ENCODE data around the gene HLA-DOA.

Gene HLA-DOA

DNA sequence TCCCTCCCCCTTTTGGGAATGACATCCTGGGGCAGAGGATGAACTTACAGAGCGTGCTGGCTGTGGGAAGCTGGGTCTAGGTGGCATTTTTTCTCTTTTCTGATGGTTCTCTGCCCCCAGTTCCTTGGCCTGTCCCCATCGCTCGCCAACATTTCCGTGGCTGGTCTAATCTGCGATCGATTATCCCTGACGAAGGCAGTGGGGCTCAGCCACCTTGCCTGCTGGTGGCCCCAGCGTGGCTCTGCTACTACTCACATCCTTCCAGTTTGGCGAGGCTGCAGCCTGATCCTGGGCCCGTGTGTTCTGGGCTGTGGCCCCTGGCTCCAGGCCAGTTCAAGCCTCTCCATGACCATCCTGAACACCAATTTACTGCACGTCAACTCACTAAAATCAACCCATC, 6.4 kb upstream of the HLA-DOA start:
- DNase-seq (ENCODE audit: low spot score) = no peak

DNA sequence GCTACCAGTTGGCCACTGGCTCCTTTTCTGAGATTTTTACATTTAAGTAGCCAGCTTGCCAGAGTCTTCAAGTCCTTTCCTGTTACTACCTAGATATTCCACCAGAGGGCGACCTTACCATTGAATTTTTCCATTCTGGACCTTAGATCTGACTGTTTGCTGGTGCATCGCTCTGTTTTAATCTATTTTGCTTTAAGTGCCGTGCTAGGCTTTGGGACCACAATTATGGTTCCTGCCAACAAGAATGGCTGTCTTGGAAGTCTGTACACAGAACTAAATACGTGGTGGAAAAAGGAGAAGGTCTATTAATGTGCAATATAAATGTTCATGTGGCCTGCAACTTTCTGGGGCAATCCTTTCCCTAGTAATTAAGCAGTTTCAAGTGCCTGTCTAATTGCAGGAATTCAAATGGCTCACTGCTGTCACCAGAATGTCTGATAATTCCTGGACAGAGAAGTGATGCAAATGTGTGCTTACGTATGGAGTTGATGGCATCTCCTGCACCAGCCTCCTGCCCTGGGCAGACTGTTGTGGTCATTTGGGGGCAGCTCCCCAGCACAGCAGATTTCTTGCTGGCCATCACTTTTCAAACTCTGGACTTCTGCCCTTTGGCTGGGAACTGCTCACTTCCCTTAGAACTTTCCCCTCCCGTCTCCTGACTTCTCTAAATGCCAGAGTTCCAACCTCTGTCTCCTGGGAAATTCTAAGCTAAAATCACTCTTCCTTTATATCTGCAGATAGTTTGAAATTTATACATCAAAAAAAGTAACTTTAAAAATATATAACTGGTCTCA, 5.6 kb upstream of the HLA-DOA start:
- peak; percentile 86 for DNase-seq (ENCODE audit: low spot score)

DNA sequence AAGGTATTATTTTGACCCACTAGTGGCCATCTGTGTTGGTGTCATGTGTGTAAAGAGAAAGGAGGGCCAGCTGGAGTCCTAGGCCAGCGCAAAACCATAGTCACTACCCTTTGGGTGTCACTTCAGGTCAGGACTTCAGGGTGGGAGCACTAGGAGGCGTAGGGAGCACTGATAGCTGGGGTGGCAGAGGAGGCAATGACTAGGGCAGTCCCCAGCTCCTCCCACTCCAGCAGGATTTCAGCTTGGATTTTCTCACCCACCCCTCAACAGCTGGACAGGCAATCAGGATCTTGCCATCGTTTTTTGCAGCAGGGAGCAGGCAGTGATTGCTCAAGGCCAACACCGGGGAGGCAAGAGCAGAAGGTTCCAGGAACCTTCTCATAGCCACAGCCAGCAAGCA, 4.2 kb upstream of the HLA-DOA start:
- no peak for DNase-seq (ENCODE audit: low spot score)

- no peak for DNase-seq (ENCODE audit: low spot score)
Observed at GRCh38 chr6:33010356-33010755, 965 bp upstream of the HLA-DOA start.

DNA sequence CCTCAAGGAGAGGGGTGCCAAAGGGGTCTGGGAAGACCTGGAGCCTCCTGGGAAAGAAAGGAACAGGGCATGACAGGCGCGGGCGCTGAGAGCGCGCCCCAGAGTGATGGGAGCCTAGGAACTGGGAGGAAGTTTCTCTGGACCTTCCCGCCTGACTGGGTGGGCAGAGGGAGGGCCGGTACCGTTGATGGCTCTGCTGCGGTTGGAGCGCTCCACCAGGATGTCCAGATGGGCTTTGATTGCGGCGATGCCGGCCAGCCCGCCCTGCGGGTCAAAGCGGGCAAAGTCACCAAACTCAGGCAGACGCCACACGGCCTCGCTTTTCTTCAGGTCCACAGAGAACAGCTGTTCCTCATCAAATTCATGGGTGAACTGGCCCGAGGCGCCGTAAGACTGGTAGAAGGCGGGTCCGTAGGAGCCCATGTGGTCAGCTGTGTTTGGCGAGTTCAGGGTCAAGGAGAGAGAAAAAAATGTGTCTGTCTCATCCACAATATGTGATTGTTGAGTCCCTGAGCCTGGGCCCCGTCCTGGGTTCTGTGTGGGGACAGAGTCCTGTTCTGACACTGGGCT, 1.5 kb downstream of the HLA-DOA start:
- DNase-seq (ENCODE audit: low spot score) = no peak

DNA sequence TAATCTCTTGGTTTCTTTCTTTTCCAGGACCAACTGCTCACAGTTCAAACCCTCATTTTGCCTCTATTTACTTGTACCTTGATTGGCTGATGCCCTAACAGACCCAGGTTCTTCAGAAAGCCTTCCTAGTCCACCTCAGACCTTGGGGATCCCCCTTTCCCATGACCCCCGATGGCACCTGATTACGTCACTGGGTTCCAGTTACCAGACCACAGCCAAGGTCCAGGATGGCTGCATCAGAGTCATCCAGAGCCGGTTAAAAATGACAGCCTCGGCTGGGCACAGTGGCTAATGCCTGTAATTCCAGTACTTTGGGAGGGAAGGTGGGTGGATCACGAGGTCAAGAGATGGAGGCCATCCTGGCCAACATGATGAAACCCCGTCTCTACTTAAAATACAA, 4.5 kb downstream of the HLA-DOA start:
- no peak for DNase-seq (ENCODE audit: low spot score)

- DNase-seq (ENCODE audit: low spot score) = no peak
Observed at GRCh38 chr6:33001685-33002084, 7.7 kb downstream of the HLA-DOA start.

DNA sequence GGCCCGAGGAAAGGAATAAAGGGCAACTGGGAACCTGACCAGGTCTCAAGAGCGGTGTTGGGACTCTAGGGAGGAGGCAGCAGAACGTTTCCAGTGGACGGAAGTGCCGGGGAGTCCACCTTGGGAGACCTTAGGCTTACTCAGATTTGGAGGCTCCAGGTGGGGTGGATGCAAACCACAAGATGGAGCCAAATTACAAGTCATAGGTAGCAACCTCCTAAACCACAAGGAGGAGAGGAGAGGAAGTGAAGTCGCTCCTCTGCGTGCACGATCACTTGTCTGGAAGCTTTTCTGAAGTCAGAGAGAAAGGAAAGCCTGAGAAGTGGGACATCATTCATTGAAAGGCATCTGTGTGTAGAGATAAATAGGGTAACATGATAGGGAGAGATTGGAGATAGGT, 9.3 kb downstream of the HLA-DOA start:
- peak; percentile 36 for DNase-seq (ENCODE audit: low spot score)

DNA sequence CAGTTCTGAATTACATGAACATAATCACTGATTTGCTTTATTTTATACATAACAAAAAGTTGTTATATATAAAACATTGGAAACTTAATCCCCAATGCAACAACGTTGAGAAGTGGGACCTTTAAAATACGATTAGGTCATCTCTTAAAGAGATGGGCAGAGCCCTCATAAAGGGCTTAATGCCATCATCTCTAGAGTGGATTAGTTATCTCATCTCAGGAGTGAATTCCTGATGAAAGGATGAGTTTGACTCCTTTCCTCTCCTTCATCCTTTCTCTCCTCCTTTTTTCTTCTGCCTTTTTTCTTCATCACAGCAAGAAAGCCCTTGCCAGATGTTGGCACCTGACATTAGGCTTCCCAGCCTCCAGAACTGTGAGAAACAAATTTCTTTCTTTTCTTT, 13.9 kb downstream of the HLA-DOA start:
- DNase-seq (ENCODE audit: low spot score) = no peak

- DNase-seq (ENCODE audit: low spot score) = no peak
Observed at GRCh38 chr6:32993363-32993973, 15.9 kb downstream of the HLA-DOA start.

- no peak for DNase-seq (ENCODE audit: low spot score)
Observed at GRCh38 chr6:32991972-32992371, 17.4 kb downstream of the HLA-DOA start.

GRCh38 chr6:32989368-32989767, 20.0 kb downstream of the HLA-DOA start:
- DNase-seq (ENCODE audit: low spot score) = no peak

- DNase-seq (ENCODE audit: low spot score) = peak; percentile 91
Observed at GRCh38 chr6:32984622-32985389, 24.6 kb downstream of the HLA-DOA start.

- no peak for DNase-seq (ENCODE audit: low spot score)
Observed at GRCh38 chr6:32983964-32984621, 25.3 kb downstream of the HLA-DOA start.

GRCh38 chr6:32983493-32983848, 25.9 kb downstream of the HLA-DOA start:
- DNase-seq (ENCODE audit: low spot score) = no peak

DNA sequence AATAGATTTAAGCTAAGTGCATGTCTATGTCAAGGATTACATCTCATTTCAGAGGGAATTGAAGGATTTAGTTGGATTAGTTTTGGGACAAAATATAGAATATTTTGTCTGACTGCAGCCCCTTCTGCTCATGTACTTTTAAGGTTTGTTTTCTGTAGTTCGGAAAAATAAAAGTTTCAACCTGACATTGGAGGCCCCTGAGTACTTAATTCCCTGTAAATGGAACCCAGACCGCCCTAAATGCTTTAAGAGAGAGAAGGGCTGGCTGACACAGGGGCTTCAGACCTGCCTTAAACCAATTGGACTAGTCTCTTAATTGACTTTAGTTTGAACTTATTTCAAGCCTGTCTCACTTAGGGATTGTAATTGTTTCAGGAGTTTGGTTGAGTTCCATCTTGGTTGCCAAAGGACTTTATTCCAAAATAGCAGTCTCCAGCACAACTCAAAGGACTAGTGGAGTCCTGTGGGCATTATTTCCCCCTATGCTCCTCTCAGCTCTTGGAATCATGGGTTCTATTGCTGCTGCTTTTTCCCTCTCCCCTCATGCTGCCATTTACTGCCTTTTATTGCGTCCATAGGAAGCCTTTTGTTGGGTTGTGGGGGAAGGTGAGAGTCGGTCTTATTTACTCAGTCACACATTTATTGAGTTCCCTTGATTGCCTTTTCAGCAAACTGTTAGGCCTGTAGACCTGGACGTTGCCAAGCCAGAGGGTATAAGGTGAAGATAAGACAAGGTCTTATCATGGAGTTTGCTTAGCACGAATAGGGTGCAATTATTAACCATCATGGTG, 26.5 kb downstream of the HLA-DOA start:
- no peak for DNase-seq (ENCODE audit: low spot score)

DNA sequence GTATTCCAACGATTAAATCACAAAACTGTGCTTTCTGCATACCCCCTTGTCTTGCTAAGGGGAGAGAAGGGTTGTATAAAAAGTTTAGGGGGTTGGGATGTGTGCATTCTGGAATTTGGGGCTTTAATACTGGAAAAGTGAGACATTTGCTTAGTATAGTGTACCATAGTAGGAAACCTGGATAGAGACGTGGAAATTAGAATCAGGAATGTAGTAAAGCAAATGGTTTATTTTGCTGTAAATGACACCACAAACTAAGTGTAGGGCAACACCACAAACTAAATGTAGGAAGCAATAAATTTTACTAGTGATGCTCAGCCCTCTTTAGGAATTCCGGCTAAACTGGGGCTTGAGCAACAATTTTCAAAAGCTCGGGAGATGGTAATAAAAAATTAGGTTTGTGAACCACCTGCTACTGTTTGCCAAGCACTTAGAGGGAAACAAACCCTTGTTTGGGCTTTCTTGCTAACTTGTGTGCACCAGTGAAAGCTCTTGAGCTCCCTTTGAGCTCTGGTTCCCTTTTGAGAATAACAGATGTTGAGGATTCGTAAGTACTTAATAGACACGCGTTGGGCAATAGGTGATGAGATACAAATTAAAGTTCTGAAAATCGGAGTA, 27.2 kb downstream of the HLA-DOA start:
- no peak for DNase-seq (ENCODE audit: low spot score)

DNA sequence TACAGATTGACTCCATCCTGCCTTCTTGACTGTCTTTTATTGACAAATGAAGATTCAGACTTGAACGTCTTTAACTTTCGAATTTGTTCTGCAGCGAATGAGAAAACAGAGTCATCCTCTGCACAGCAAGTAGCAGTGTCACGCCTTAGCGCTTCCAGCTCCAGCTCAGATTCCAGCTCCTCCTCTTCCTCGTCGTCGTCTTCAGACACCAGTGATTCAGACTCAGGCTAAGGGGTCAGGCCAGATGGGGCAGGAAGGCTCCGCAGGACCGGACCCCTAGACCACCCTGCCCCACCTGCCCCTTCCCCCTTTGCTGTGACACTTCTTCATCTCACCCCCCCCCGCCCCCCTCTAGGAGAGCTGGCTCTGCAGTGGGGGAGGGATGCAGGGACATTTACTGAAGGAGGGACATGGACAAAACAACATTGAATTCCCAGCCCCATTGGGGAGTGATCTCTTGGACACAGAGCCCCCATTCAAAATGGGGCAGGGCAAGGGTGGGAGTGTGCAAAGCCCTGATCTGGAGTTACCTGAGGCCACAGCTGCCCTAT, 28.8 kb downstream of the HLA-DOA start:
- DNase-seq (ENCODE audit: low spot score) = no peak

- DNase-seq (ENCODE audit: low spot score) = no peak
Observed at GRCh38 chr6:32979720-32980487, 29.5 kb downstream of the HLA-DOA start.

DNA sequence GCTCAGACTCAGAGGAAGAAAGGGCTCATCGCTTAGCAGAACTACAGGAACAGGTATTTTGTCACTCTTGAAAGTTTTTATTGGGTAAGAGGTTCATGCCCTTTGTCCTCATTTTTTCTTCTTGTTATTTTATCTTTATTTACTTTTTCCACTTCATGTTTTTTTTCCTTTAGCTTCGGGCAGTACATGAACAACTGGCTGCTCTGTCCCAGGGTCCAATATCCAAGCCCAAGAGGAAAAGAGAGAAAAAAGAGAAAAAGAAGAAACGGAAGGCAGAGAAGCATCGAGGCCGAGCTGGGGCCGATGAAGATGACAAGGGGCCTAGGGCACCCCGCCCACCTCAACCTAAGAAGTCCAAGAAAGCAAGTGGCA, 31.5 kb downstream of the HLA-DOA start:
- DNase-seq (ENCODE audit: low spot score) = no peak
